Measurements from ENCODE around the gene ADAM10.

The ADAM10 gene

DNA sequence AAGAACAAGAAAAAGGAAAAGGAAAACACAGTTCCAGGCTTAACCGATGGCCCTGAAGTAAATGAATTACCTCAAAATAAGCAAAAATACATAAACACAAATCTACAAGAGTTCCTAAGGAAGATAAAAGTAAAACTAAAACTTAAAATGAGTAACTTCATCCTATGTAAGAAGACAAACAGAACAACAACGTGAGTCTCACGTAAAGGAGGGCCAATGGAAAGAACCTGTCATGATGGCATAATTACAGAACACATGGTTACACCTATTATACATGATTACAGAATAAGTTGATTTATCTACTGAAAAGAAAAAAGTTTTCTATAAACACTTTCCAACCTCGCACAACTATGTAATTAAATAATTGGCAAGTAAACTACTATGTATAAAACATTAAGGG is 42.1 kb downstream of the ADAM10 start:
- Histone ChIP-seq H3K27me3 (ENCODE audit: insufficient read depth, low read length, poor library complexity, severe bottlenecking) (no peaks in the 10 kb centered on the region), H3K36me3 (ENCODE audit: insufficient read depth, low read length) (peaks cover 34% of the 10 kb centered on the region), H3K4me1 (ENCODE audit: insufficient read depth, low read length, poor library complexity, severe bottlenecking) (no peaks in the 10 kb centered on the region), H2AFZ (ENCODE audit: low read length) (no peak overlapping the region), H3K9ac (ENCODE audit: low read depth, low read length, poor library complexity, severe bottlenecking) (no peak overlapping the region), H3K4me3 (ENCODE audit: low read length, poor library complexity, severe bottlenecking) (no peak overlapping the region), H4K20me1 (ENCODE audit: insufficient read depth, low read length, poor library complexity, severe bottlenecking) (peaks cover 63% of the 10 kb centered on the region), H3K79me2 (ENCODE audit: insufficient read depth, low read length) (peaks cover 99% of the 10 kb centered on the region), H3F3A (ENCODE audit: low read depth) (peaks cover 7% of the 10 kb centered on the region; the same call in 1 of the 2 replicates), H3K9me3 (ENCODE audit: insufficient read depth, low read depth, low read length) (no peaks in the 10 kb centered on the region), H3K9me2 (replicated peaks; ENCODE audit: low read depth, low read length) (no peaks in the 10 kb centered on the region), H3K4me2 (ENCODE audit: low read depth, low read length, poor library complexity, severe bottlenecking) (no peak overlapping the region)
- TF ChIP-seq, protein P1, sequence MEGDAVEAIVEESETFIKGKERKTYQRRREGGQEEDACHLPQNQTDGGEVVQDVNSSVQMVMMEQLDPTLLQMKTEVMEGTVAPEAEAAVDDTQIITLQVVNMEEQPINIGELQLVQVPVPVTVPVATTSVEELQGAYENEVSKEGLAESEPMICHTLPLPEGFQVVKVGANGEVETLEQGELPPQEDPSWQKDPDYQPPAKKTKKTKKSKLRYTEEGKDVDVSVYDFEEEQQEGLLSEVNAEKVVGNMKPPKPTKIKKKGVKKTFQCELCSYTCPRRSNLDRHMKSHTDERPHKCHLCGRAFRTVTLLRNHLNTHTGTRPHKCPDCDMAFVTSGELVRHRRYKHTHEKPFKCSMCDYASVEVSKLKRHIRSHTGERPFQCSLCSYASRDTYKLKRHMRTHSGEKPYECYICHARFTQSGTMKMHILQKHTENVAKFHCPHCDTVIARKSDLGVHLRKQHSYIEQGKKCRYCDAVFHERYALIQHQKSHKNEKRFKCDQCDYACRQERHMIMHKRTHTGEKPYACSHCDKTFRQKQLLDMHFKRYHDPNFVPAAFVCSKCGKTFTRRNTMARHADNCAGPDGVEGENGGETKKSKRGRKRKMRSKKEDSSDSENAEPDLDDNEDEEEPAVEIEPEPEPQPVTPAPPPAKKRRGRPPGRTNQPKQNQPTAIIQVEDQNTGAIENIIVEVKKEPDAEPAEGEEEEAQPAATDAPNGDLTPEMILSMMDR (conservative IDR thresholded peaks at IDR 0.05; ENCODE audit: low read length), result no peak
- TF ChIP-seq EZH2phosphoT487 (IDR thresholded peaks at IDR 0.05; ENCODE audit: borderline replicate concordance), result no peak

DNA sequence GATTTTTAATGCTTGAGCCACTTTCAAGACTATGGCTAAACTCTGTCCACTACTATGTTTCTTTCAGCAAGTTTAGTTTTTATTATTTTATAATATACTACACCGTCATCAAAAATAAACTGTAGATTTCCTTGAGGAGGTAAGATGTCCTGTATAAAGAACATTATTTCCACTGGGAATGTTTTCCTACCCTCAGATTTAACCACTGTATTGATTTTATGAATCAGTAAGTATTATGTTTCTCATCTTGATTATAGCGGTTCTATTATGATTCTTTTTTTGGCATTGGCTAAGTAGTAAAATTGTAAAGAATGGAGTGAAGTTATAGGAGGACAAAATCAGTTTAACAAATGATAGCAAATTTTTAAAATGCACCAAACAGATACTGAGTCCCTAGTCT is 44.4 kb downstream of the ADAM10 start:
- TF ChIP-seq EZH2phosphoT487 (IDR thresholded peaks at IDR 0.05; ENCODE audit: borderline replicate concordance), result no peak
- TF ChIP-seq, protein P1 (conservative IDR thresholded peaks at IDR 0.05; ENCODE audit: low read length), result no peak
- Histone ChIP-seq H3K9me3 (ENCODE audit: insufficient read depth, low read depth, low read length) (no peaks in the 10 kb centered on the region), H2AFZ (ENCODE audit: low read length) (no peak overlapping the region), H3K27me3 (ENCODE audit: insufficient read depth, low read length, poor library complexity, severe bottlenecking) (no peaks in the 10 kb centered on the region), H3K4me1 (ENCODE audit: insufficient read depth, low read length, poor library complexity, severe bottlenecking) (peaks cover 5% of the 10 kb centered on the region), H3K4me2 (ENCODE audit: low read depth, low read length, poor library complexity, severe bottlenecking) (no peak overlapping the region), H3K36me3 (ENCODE audit: insufficient read depth, low read length) (peaks cover 46% of the 10 kb centered on the region), H4K20me1 (ENCODE audit: insufficient read depth, low read length, poor library complexity, severe bottlenecking) (peaks cover 64% of the 10 kb centered on the region), H3K79me2 (ENCODE audit: insufficient read depth, low read length) (peaks cover 99% of the 10 kb centered on the region), H3K4me3 (ENCODE audit: low read length, poor library complexity, severe bottlenecking) (no peak overlapping the region), H3K9me2 (replicated peaks; ENCODE audit: low read depth, low read length) (no peaks in the 10 kb centered on the region), H3K9ac (ENCODE audit: low read depth, low read length, poor library complexity, severe bottlenecking) (no peak overlapping the region), H3F3A (ENCODE audit: low read depth) (peaks cover 7% of the 10 kb centered on the region; the same call in 1 of the 2 replicates)

DNA sequence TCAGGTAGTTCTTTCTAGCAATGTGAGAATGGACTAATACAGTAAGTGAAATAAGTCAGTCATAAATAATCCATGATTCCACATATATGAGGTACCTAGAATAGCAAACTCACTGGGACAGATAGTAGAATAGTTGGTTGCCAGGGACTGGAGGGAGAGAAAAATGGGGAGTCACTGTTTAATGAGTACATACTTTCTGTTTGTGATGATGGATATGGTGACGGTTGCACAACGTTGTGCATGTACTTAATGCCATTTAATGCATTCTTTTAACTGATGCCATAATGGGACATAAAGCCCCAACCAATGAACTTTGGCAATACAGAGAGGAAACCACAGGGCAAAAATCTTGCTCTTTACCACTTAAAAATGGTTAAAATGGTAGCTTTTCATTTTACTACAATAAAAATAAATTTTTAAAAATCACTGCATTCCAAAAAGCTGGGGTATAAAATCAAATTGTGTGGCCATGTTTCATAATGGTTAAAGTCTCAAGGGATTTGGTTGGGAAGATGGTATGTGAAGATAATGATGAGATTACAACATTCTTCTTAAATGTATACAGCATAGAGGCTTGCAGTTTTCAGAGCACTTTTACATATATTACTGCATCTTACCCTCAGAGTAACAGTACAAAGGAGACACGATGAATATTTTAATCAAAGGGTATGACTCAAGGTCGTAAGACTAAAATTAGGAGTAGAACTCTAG is 45.2 kb downstream of the ADAM10 start:
- H3K36me3 ChIP-seq (ENCODE audit: insufficient read depth, low read length), result peaks cover 49% of the 10 kb centered on the region
- H2AFZ ChIP-seq (ENCODE audit: low read length), result no peak overlapping the region
- no peaks in the 10 kb centered on the region for H3K27me3 ChIP-seq (ENCODE audit: insufficient read depth, low read length, poor library complexity, severe bottlenecking)
- H3K9ac ChIP-seq (ENCODE audit: low read depth, low read length, poor library complexity, severe bottlenecking), result no peak overlapping the region
- H3K9me2 ChIP-seq (replicated peaks; ENCODE audit: low read depth, low read length), result no peaks in the 10 kb centered on the region
- H3K4me2 ChIP-seq (ENCODE audit: low read depth, low read length, poor library complexity, severe bottlenecking), result no peak overlapping the region
- TF ChIP-seq EZH2phosphoT487 (IDR thresholded peaks at IDR 0.05; ENCODE audit: borderline replicate concordance), result no peak
- TF ChIP-seq, protein P1 (conservative IDR thresholded peaks at IDR 0.05; ENCODE audit: low read length), result no peak
- H3K79me2 ChIP-seq (ENCODE audit: insufficient read depth, low read length), result peaks cover 99% of the 10 kb centered on the region
- H3F3A ChIP-seq (ENCODE audit: low read depth), result peaks cover 7% of the 10 kb centered on the region; the same call in 1 of the 2 replicates
- no peak overlapping the region for H3K4me3 ChIP-seq (ENCODE audit: low read length, poor library complexity, severe bottlenecking)
- H3K9me3 ChIP-seq (ENCODE audit: insufficient read depth, low read depth, low read length), result no peaks in the 10 kb centered on the region; the same call in 1 of the 2 replicates
- peaks cover 13% of the 10 kb centered on the region for H3K4me1 ChIP-seq (ENCODE audit: insufficient read depth, low read length, poor library complexity, severe bottlenecking)
- peaks cover 65% of the 10 kb centered on the region for H4K20me1 ChIP-seq (ENCODE audit: insufficient read depth, low read length, poor library complexity, severe bottlenecking)

Measured in Loucy (cell line).